Measurements from ENCODE around the gene TMTC3.

The TMTC3 gene

GRCh38 chr12:88218293-88218692, 76.2 kb downstream of the TMTC3 start:
- in situ Hi-C loops (cut with MboI; ENCODE audit: low sequenced_read_pairs), result no loop called here

- in situ Hi-C loops (cut with MboI; ENCODE audit: low sequenced_read_pairs), result no loop called here
These were observed 77.8 kb downstream of the TMTC3 start for GRCh38 chr12:88219861-88220260.

- in situ Hi-C loops (cut with MboI; ENCODE audit: low sequenced_read_pairs), result no loop called here
These were observed 81.4 kb downstream of the TMTC3 start for GRCh38 chr12:88223519-88223918.

- in situ Hi-C loops (cut with MboI; ENCODE audit: low sequenced_read_pairs), result no loop called here
These were observed 83.7 kb downstream of the TMTC3 start for GRCh38 chr12:88225776-88226175.

GRCh38 chr12:88227263-88227662, 85.2 kb downstream of the TMTC3 start:
- in situ Hi-C loops (cut with MboI; ENCODE audit: low sequenced_read_pairs), result no loop called here

GRCh38 chr12:88227871-88228270, 85.8 kb downstream of the TMTC3 start:
- in situ Hi-C loops (cut with MboI; ENCODE audit: low sequenced_read_pairs), result no loop called here

- in situ Hi-C loops (cut with MboI; ENCODE audit: low sequenced_read_pairs), result no loop called here
These were observed 86.6 kb downstream of the TMTC3 start for GRCh38 chr12:88228720-88229119.

- in situ Hi-C loops (cut with MboI; ENCODE audit: low sequenced_read_pairs), result no loop called here
These were observed 88.2 kb downstream of the TMTC3 start for GRCh38 chr12:88230271-88230670.

GRCh38 chr12:88235183-88235833, 93.2 kb downstream of the TMTC3 start:
- in situ Hi-C loops (cut with MboI; ENCODE audit: low sequenced_read_pairs), result no loop called here

- in situ Hi-C loops (cut with MboI; ENCODE audit: low sequenced_read_pairs), result no loop called here
These were observed 95.8 kb downstream of the TMTC3 start for GRCh38 chr12:88237954-88238353.

GRCh38 chr12:88238406-88238805, 96.3 kb downstream of the TMTC3 start:
- in situ Hi-C loops (cut with MboI; ENCODE audit: low sequenced_read_pairs), result no loop called here

- in situ Hi-C loops (cut with MboI; ENCODE audit: low sequenced_read_pairs), result no loop called here
These were observed 99.9 kb downstream of the TMTC3 start for GRCh38 chr12:88241862-88242570.

- in situ Hi-C loops (cut with MboI; ENCODE audit: low sequenced_read_pairs), result no loop called here
These were observed 100.4 kb downstream of the TMTC3 start for GRCh38 chr12:88242571-88242925.

GRCh38 chr12:88242939-88243338, 100.8 kb downstream of the TMTC3 start:
- in situ Hi-C loops (cut with MboI; ENCODE audit: low sequenced_read_pairs), result no loop called here

GRCh38 chr12:88243982-88244381, 101.9 kb downstream of the TMTC3 start:
- in situ Hi-C loops (cut with MboI; ENCODE audit: low sequenced_read_pairs), result no loop called here

- in situ Hi-C loops (cut with MboI; ENCODE audit: low sequenced_read_pairs), result no loop called here
These were observed 103.8 kb downstream of the TMTC3 start for GRCh38 chr12:88245905-88246304.

- in situ Hi-C loops (cut with MboI; ENCODE audit: low sequenced_read_pairs), result no loop called here
These were observed 105.1 kb downstream of the TMTC3 start for GRCh38 chr12:88247241-88247643.

- in situ Hi-C loops (cut with MboI; ENCODE audit: low sequenced_read_pairs), result no loop called here
These were observed 106.5 kb downstream of the TMTC3 start for GRCh38 chr12:88248606-88249005.

Data from HL-60/S4 (cell line).